Stimulated activated naive CD8-positive, alpha-beta T cell treated with anti-CD3 and anti-CD28 coated beads, Interleukin-15, Interleukin-2, amounts not matched to agents 100 U/mL and 50 U/mL, for 24 hours (primary cell): Measurements from ENCODE around the gene ARHGAP5.

Experiments used
- ATAC-seq: fragments of 150-1000 bp; cut with Tn5 transposase; one replicate; pipeline ENCODE4 v1.10.0; 2021
- DNase-seq: peaks from one replicate; pipeline ENCODE4 v3.0.0; 2021

ARHGAP5 gene

GRCh38 chr14:32076278-32077080 is 625 bp upstream of the ARHGAP5 start:
- DNase-seq, result peak; percentile 87
- ATAC-seq, result peak; percentile 81

DNA sequence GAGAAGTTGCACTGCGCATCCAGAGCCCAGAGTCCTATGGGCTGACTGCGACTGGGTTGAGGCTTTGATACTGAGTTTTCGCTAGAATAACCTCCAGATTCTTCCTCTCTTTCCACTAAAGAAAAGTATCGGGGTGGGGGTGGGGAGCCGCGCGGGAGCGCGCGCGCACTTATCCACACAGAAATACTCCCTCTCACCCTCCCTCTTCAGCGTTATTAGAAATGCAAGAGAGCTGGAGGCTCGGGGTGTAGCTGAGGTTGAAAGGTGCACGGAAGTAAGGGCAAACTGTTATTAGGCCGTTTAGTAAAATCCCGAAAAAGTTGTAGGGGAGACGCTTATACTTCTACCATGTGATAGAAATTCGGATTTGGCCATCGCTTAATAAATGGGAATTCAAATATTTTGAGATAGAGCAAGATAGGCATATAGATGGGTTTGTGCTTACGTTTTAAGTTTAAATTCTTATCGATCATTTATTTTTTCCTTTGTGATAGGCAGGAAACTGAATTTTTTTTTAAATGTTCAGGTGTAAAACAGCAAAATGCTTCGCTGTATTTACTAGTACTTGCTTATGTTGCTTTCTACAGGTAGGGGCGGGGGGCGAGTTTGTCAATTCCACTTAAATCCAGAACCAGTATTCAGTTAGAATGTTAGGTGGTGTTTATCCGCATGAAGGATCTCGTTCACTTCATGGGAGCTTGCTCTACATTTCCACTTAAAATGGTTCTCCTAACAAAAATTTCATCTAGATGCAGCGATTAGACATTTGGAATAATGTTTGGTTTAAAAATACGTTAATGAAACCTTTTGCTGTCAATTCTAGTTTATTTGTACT is 1.1 kb downstream of the ARHGAP5 start:
- ATAC-seq (no peak), DNase-seq (no peak)

GRCh38 chr14:32078858-32079216 is 1.7 kb downstream of the ARHGAP5 start:
- DNase-seq, result no peak
- ATAC-seq, result peak; percentile 64

DNA sequence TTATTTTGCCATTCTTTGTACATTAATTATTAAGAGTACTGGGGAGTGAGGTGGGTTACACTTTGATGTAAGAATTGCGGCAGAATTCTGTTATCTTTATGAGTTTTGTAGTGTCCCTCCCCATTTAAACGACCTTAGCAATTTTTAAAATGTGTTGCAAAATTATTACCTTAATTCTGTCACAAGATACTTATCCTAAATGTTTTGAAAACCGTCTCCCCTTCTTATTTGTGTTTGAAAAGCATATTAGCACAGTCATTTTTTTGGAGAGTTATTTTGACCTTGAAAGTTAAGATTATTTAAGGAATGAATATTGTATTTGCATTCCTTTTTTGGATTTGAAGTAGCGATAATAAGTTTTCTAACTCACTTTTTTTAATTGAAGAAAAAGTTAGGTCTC is 2.2 kb downstream of the ARHGAP5 start:
- no peak for DNase-seq

GRCh38 chr14:32080001-32080510 is 3.0 kb downstream of the ARHGAP5 start:
- no peak for DNase-seq
- ATAC-seq, result no peak

More for the DNA sequence above, 2.2 kb downstream of the ARHGAP5 start:
- ATAC-seq, result no peak

GRCh38 chr14:32081901-32082300 is 4.8 kb downstream of the ARHGAP5 start:
- ATAC-seq, result no peak

GRCh38 chr14:32083315-32083624 is 6.2 kb downstream of the ARHGAP5 start:
- ATAC-seq (no peak), DNase-seq (no peak)

More at GRCh38 chr14:32081901-32082300, 4.8 kb downstream of the ARHGAP5 start:
- DNase-seq, result no peak

GRCh38 chr14:32083789-32084188 is 6.7 kb downstream of the ARHGAP5 start:
- DNase-seq (no peak), ATAC-seq (no peak)

DNA sequence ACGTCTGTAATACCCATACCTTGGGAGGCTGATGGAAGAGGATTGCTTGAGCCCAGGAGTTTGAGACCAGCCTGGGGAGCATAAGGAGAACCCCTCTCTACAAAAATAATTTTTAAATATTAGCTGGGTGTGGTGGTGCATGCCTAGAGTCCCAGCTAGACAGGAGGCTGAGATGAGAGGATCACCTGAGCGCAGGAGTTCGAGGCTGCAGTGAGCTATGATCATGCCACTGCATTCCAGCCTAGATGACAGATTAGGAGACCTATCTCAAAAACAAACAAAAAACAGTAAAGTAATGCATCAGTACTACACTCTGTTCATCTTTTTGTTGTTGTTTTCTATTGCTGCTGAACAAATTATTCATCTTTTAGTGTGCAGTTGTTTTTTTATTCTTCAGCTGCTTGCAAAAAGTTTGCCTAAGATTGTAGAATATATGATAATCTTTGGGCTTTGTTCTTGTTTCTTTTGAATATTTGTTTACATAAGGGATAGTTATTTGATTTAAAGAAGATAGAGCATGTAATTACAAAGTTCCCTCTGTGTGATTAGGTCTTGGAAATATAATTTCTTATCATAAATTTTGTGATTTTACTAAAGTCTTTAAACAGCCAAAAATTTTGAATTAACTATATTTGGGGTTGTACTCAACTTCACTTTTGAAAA is 8.2 kb downstream of the ARHGAP5 start:
- DNase-seq, result no peak
- ATAC-seq, result no peak

DNA sequence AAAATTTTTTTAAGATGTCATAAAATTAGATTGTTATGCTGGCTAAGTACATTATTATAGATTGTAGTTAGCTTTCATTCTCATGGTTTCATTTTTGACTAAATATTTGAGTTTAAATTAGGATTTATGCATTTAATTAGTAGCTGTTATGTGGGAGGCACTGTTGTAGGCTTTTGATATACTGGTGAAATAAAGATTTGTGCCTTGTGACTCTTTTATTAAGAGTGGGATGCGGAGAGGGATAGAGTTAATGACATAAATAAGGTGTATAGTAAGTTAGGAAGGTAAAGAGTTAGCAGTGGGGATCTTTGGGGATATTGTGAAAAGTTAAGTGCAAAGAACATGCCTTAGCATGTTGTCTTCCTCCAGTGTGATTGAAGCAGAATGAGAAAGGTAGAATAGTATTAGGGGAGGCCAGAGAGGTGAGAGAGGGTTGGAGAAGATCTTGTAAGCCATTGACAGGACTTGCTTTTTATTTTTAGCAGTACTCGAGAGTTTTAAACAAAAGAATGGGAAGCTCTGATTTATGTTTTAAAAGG is 8.8 kb downstream of the ARHGAP5 start:
- DNase-seq (no peak), ATAC-seq (no peak)

DNA sequence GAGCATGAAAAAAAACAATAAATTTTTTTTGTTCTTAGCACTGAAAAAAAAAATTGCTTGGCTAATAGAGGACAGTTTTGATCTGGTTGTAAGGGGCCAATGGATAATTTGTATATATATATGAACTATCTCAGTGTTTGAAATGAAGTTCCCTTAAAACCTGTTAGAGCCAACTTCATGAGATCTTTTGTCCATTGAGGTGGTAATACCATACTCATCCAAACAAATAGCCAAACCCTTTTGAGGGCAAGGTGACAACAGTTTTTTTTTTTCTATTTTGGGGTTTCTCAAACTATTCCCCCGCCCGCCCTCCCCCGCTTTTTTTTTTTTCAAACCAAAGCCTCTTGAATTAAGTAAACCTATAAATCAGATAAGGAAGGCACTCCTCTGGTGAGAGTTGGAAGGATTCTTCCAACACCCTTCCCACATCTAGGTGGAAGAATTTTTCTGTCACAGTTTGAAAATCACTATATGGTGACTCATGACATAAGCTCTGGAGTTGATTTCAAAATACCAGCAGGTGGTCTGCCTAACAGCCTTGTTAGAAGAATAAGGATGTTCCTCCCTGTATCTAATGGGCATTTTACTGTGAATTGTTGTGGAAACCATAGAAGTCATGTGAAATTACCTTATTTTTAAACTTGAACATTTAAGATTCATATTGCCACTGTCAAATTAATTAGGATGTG is 10.2 kb downstream of the ARHGAP5 start:
- no peak for ATAC-seq
- DNase-seq, result no peak

DNA sequence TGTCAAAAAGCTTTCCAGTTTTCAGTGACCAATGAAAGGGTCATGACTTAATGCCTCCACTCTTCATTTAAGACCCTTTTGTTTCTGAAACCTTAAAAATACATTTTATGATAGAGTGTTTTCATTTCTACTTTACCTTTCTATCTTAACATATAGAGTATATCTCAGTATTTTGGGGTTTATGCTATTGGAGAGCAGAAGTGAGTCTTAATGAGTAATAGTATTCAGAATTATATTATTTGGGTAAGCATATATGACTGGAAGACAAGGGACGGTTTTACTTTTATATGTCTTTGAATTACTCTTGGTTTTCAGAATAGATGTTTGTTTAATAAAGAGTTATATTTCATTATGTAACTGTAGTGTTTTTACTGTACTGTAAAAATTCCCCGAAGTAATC is 10.8 kb downstream of the ARHGAP5 start:
- no peak for DNase-seq
- ATAC-seq, result no peak

- no peak for ATAC-seq
- DNase-seq, result no peak
Measured at GRCh38 chr14:32090686-32091085, 13.6 kb downstream of the ARHGAP5 start.

- ATAC-seq (no peak), DNase-seq (no peak)
Measured at GRCh38 chr14:32099473-32099872, 22.4 kb downstream of the ARHGAP5 start.

DNA sequence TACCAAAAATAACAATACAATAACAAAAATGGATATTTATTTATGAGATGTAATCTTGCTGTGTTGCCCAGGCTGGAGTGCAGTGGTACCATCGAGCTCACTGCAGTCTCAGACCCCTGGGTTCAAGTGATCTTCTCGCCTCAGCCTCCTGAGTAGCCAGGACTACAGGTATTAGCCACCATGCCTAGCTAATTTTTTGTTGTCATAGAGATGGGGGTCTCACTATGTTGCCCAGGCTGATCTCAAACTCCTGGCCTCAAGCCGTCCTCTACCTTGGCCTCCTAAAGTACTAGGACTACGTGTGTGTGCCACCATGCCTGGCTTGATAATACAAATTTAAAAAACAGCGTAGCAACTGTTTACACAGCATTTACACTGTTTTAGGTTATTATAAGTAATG is 23.1 kb downstream of the ARHGAP5 start:
- DNase-seq, result no peak
- no peak for ATAC-seq

DNA sequence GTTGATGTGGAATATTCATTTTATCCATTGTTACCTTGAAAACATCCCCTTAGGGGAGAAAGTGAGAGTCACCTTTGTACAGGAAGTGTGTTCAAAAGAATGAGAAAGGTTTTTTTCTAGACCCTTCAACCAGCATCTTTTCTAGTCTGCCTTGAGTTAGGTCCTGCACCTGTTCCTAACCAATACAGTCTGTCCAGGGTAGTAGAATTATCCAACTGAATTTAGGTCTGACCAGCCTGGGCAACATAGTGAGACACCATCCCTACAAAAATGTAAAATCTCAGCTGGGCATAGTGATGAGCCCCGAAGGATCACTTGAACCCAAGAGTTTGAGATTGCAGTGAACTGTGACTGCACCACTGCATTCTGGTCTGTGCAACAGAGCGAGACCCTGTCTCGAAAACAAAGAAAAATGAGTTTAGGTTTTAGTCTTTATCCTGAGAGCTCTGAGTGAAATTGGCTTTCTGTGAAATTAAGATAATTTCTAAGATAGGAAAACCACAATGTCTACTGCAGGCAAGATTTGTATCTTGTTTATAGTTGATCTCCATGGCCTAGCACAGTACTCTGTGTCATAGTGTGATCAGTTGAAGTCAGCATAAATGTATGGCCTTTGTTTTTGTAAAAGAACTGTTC is 25.2 kb downstream of the ARHGAP5 start:
- DNase-seq (no peak), ATAC-seq (peak; percentile 83)

GRCh38 chr14:32102968-32103367 is 25.9 kb downstream of the ARHGAP5 start:
- no peak for ATAC-seq
- no peak for DNase-seq

GRCh38 chr14:32104308-32104707 is 27.2 kb downstream of the ARHGAP5 start:
- ATAC-seq (no peak), DNase-seq (no peak)

DNA sequence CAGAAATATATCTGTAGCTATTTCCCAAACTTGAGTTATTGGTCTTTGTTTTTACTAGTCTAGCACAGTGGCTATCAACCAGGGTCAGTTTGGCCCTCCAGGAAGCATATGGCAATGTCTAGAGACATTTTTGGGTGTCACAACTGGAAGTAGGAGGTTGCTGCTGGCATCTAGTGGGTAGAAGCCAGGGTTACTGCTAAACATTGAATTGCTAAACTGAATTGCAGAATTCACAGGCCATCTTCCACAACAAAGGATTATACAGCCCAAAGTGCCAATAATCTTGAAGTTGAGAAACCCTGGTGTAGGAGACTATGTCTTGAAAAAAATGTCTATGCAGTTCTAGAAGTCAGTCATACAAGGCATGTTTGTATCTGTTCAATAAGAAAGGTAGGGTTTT is 27.7 kb downstream of the ARHGAP5 start:
- ATAC-seq (no peak), DNase-seq (no peak)

DNA sequence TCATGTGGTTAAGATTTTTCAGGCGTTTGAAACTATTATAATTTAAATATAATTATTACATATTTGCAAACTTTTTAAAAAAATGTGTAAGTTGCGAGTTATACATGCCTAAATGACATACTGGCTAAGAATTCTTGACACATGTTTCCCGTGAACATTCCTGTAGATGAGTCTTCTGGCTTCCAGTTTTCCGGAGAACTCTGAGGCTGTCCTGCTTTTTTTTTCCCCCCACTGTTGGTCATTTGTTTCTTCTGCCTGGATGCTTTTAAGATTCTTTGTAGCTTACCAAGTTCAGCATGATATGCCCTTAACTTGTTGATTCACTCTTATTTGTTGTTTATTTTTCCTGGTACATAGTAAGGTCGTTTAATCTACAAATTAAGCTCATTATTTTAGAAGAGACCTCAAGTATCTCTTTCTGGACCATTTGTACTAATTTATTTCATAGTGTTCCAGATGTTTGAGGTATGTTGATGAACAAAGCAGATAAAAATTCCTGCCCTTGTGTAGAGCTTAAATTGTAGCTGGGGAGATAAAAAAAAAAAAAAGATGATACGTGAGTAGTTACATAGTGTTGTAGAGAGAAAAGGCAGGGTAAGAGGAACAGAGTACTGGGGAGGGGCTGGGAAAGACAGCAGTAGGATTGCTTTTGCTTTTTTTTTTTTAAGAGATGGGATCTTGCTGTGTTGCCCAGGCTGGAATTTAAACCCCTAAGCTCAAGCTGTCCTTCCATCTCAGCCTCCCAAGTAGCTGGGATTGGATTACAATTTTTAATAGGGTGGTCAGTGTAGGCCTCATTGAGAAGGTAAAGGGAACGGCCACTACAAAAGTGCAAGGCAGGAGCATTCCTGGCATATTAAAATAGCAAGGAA is 32.8 kb downstream of the ARHGAP5 start:
- ATAC-seq, result no peak
- DNase-seq, result no peak

GRCh38 chr14:32110548-32110896 is 33.4 kb downstream of the ARHGAP5 start:
- ATAC-seq (no peak), DNase-seq (no peak)
